HEK293T (cell line): ENCODE measurements around the gene PLXND1.

Experiments used
- CTCF ChIA-PET: fragments of 350-600 bp; formaldehyde crosslinking; extraction: SDS; loops from one replicate; lab custom pipeline; 2021; ENCODE audit warnings: antibody characterized with exemption, inconsistent platforms; lab: Yijun Ruan, JAX
- POLR2A ChIA-PET: fragments of 350-600 bp; formaldehyde crosslinking; extraction: SDS; loops from one replicate; lab custom pipeline; 2020; ENCODE audit warnings: antibody characterized with exemption, inconsistent platforms; lab: Yijun Ruan, JAX
- DNase-seq: peaks from one replicate; pipeline ENCODE4 v3.0.0; 2012; ENCODE audit warnings: mixed read lengths; ENCODE audit errors: extremely low spot score
- ARNT ChIP-seq: fragments of 450-650 bp; IDR thresholded peaks from 2 replicates; pipeline ENCODE4 v1.6.1; 2017; ENCODE audit warnings: mild to moderate bottlenecking
- BHLHE40 ChIP-seq: fragments of 450-650 bp; IDR thresholded peaks from 2 replicates; pipeline ENCODE4 v1.6.1; 2016; ENCODE audit warnings: mild to moderate bottlenecking, moderate library complexity, borderline replicate concordance
- CTBP1 ChIP-seq: fragments of 450-650 bp; IDR thresholded peaks from 2 replicates; pipeline ENCODE4 v1.6.1; 2016; ENCODE audit warnings: borderline replicate concordance
- ELF4 ChIP-seq: fragments of 450-650 bp; IDR thresholded peaks from 2 replicates; pipeline ENCODE4 v1.6.1; 2017; ENCODE audit warnings: antibody characterized with exemption
- FOXA1 ChIP-seq: fragments of 450-650 bp; IDR thresholded peaks from 2 replicates; pipeline ENCODE4 v1.6.1; 2016; ENCODE audit warnings: mild to moderate bottlenecking
- FOXK2 ChIP-seq: fragments of 450-650 bp; IDR thresholded peaks from 2 replicates; pipeline ENCODE4 v1.6.1; 2016; ENCODE audit warnings: mild to moderate bottlenecking
- FOXM1 ChIP-seq: fragments of 450-650 bp; IDR thresholded peaks from 2 replicates; pipeline ENCODE4 v1.6.1; 2017; ENCODE audit warnings: mild to moderate bottlenecking, borderline replicate concordance
- HDGF ChIP-seq: fragments of 450-650 bp; IDR thresholded peaks from 2 replicates; pipeline ENCODE4 v1.6.1; 2017; ENCODE audit warnings: antibody characterized with exemption, borderline replicate concordance
- L3MBTL2 ChIP-seq: fragments of 450-650 bp; conservative IDR thresholded peaks from 2 replicates; pipeline ENCODE4 v1.6.1; 2016; ENCODE audit warnings: mild to moderate bottlenecking
- LEF1 ChIP-seq: fragments of 450-650 bp; IDR thresholded peaks from 2 replicates; pipeline ENCODE4 v1.6.1; 2017; ENCODE audit warnings: mild to moderate bottlenecking, borderline replicate concordance
- NFRKB ChIP-seq: fragments of 450-650 bp; IDR thresholded peaks from 2 replicates; pipeline ENCODE4 v1.6.1; 2016; ENCODE audit warnings: mild to moderate bottlenecking, moderate library complexity
- SP1 ChIP-seq: fragments of 450-650 bp; IDR thresholded peaks from 2 replicates; pipeline ENCODE4 v1.6.1; 2017
- SUZ12 ChIP-seq: fragments of 450-650 bp; IDR thresholded peaks from 2 replicates; pipeline ENCODE4 v1.6.1; 2016; ENCODE audit warnings: mild to moderate bottlenecking
- TARDBP ChIP-seq: fragments of 450-650 bp; IDR thresholded peaks from 2 replicates; pipeline ENCODE4 v1.6.1; 2016
- ZNF384 ChIP-seq: fragments of 450-650 bp; IDR thresholded peaks from 2 replicates; pipeline ENCODE4 v1.6.1; 2016
- TF ChIP-seq, protein P1 (sequence below): fragments of 450-650 bp; IDR thresholded peaks from 2 replicates; pipeline ENCODE4 v1.6.1; 2016

The PLXND1 gene

DNA sequence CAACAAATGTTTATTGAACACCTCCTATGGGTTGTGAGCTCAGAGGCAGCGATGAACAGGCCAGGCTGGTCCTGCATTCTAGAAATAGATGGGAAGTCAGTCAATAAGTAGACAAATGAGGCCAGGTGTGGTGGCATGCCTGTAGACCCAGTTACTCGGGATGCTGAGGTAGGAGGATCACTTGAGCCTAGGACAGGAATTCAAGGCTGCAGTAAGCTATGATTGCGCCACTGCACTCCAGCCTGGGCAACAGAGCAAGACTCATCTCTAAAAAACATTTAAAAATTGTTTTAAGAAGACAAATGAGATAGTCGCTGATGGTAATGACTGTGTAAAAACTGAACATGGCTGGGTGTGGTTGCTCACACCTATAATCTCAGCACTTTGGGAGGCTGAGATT lies 82.4 kb downstream of the PLXND1 start:
- ChIA-PET CTCF (interaction anchor here (0.6 kb wide), 1 partner anchor 602 kb away, joined by 3 read pairs; no protein-coding TSS in a partner anchor), POLR2A (no interaction called here)
- DNase-seq, result no peak
- no peak for TF ChIP-seq CTBP1
- no peak for TF ChIP-seq BHLHE40

- DNase-seq, result no peak
- ChIA-PET CTCF (no interaction called here), POLR2A (no interaction called here)
- TF ChIP-seq BHLHE40, result no peak
- TF ChIP-seq SUZ12, result no peak
- no peak for TF ChIP-seq LEF1
- no peak for TF ChIP-seq FOXA1
- TF ChIP-seq SP1, result no peak
- TF ChIP-seq TARDBP, result no peak
- TF ChIP-seq ARNT, result no peak
- TF ChIP-seq, protein P1, sequence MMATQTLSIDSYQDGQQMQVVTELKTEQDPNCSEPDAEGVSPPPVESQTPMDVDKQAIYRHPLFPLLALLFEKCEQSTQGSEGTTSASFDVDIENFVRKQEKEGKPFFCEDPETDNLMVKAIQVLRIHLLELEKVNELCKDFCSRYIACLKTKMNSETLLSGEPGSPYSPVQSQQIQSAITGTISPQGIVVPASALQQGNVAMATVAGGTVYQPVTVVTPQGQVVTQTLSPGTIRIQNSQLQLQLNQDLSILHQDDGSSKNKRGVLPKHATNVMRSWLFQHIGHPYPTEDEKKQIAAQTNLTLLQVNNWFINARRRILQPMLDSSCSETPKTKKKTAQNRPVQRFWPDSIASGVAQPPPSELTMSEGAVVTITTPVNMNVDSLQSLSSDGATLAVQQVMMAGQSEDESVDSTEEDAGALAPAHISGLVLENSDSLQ, result no peak
- TF ChIP-seq FOXM1, result no peak
- TF ChIP-seq HDGF, result no peak
- no peak for TF ChIP-seq CTBP1
- TF ChIP-seq ZNF384, result no peak
- no peak for TF ChIP-seq L3MBTL2
- no peak for TF ChIP-seq ELF4
Observed at GRCh38 chr3:129522953-129523352, 83.5 kb downstream of the PLXND1 start.

GRCh38 chr3:129521611-129522010 lies 84.9 kb downstream of the PLXND1 start:
- ChIA-PET POLR2A (no interaction called here), CTCF (interaction anchor here (0.6 kb wide), 1 partner anchor 360 kb away, joined by 3 read pairs; no protein-coding TSS in a partner anchor)
- DNase-seq, result no peak
- TF ChIP-seq BHLHE40, result no peak
- no peak for TF ChIP-seq NFRKB
- TF ChIP-seq FOXM1, result no peak
- no peak for TF ChIP-seq TARDBP
- TF ChIP-seq ZNF384, result no peak
- TF ChIP-seq CTBP1, result no peak
- no peak for TF ChIP-seq L3MBTL2
- TF ChIP-seq ELF4, result no peak
- no peak for TF ChIP-seq FOXA1
- TF ChIP-seq SP1, result no peak
- TF ChIP-seq HDGF, result no peak
- TF ChIP-seq, protein P1, result no peak; the same call in 1 of the 2 replicates
- no peak for TF ChIP-seq ARNT
- TF ChIP-seq LEF1, result no peak
- TF ChIP-seq FOXK2, result no peak
- TF ChIP-seq SUZ12, result no peak

- no peak for TF ChIP-seq ELF4
- TF ChIP-seq SUZ12, result no peak
- POLR2A ChIA-PET, result no interaction called here
- CTCF ChIA-PET, result no interaction called here
- no peak for DNase-seq
Observed at GRCh38 chr3:129520960-129521359, 85.5 kb downstream of the PLXND1 start.

DNA sequence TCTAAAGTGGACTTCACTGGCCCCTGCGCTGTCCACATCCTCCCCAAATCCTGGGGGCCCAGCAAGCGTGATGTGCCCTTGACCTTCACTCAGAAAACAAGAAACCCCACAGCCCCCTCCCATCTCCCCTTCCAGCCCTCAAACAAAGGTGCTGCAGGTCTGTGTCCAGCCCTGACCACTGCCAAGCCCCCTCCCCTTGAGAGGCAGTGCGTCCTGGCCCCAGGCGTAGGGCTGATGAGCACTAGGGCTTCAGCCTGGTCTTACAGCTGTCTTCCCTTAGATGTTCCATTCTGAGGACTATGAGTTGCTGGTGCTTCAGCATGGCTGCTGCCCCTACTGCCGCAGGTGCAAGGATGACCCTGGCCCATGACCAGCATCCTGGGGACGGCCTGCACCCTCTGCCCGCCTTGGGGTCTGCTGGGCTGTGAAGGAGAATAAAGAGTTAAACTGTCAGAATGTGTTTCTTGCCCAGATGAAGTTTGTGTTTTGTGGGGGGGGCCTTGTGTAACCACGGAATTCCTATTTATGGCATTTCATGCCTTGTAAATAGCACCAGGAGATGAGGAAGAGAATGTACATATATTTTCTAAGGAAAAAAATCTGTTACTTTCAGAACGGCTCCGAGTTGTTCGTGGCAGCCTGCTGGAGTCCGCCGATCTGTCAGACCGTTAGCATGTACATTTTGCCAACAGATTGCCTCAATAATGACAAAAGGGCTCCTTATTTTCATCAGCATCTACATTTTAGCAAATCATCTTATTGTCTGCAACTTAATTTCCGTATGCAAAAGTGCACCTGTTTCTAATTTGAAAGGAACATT lies 86.4 kb downstream of the PLXND1 start:
- ChIA-PET POLR2A (no interaction called here), CTCF (no interaction called here)
- TF ChIP-seq HDGF (no peak), CTBP1 (no peak), ZNF384 (no peak), FOXA1 (no peak), FOXK2 (no peak), SP1 (no peak), ARNT (no peak), NFRKB (no peak), L3MBTL2 (no peak), FOXM1 (no peak)
- TF ChIP-seq, protein P1, result no peak
- no peak for DNase-seq

GRCh38 chr3:129519449-129519848 lies 87.0 kb downstream of the PLXND1 start:
- CTCF ChIA-PET, result no interaction called here
- TF ChIP-seq SUZ12, result no peak
- TF ChIP-seq CTBP1, result no peak
- no peak for TF ChIP-seq ARNT
- TF ChIP-seq BHLHE40, result no peak
- TF ChIP-seq, protein P1, result no peak
- TF ChIP-seq HDGF, result no peak
- no peak for TF ChIP-seq LEF1
- TF ChIP-seq FOXM1, result no peak
- no peak for TF ChIP-seq ELF4
- no peak for TF ChIP-seq TARDBP
- no peak for TF ChIP-seq FOXK2
- TF ChIP-seq L3MBTL2, result no peak
- no peak for TF ChIP-seq FOXA1
- TF ChIP-seq SP1, result no peak
- no peak for TF ChIP-seq ZNF384
- TF ChIP-seq NFRKB, result no peak
- no peak for DNase-seq
- POLR2A ChIA-PET, result no interaction called here
